K562 (cell line): Measurements from ENCODE around the gene SLC29A3. TPM values are rescaled to one million over a fixed set of nuclear protein-coding genes. Genes with fewer than 3 reads are reported as not detected.

Experiments
- AFF1 ChIP-seq, 2 experiments: fragments of 450-650 bp; IDR thresholded peaks; 2 replicates each; pipeline ENCODE4 v1.6.1; 2018; ENCODE audit warnings: mild to moderate bottlenecking in 2 of 2, low read depth in 1 of 2; ENCODE audit not compliant: partially characterized antibody in 2 of 2
- CBFA2T2 ChIP-seq: fragments of 450-650 bp; conservative IDR thresholded peaks from 2 replicates; pipeline ENCODE4 v1.6.1; 2017; ENCODE audit warnings: mild to moderate bottlenecking
- CREB5 ChIP-seq: fragments of 250-450 bp; sonication (Bioruptor Pico); IDR thresholded peaks from 2 replicates; pipeline ENCODE4 v1.5.0; 2020; ENCODE audit warnings: mild to moderate bottlenecking
- DACH1 ChIP-seq: fragments of 450-650 bp; IDR thresholded peaks from 2 replicates; pipeline ENCODE4 v1.6.1; 2018; ENCODE audit not compliant: partially characterized antibody
- EP400 ChIP-seq: fragments of 450-650 bp; IDR thresholded peaks from 2 replicates; pipeline ENCODE4 v1.6.1; 2017; ENCODE audit warnings: antibody characterized with exemption, mild to moderate bottlenecking, moderate library complexity
- GMEB1 ChIP-seq: fragments of 250-450 bp; sonication (Bioruptor Pico); IDR thresholded peaks from 2 replicates; pipeline ENCODE4 v1.4.0; 2020; ENCODE audit warnings: mild to moderate bottlenecking
- HDAC3 ChIP-seq: fragments of 450-650 bp; IDR thresholded peaks from 2 replicates; pipeline ENCODE4 v1.6.1; 2018; ENCODE audit warnings: borderline replicate concordance, mild to moderate bottlenecking, moderate library complexity; ENCODE audit not compliant: partially characterized antibody
- HNRNPUL1 ChIP-seq: fragments of 200-400 bp; formaldehyde crosslinking; IDR thresholded peaks from 2 replicates; pipeline ENCODE4 v1.6.1; 2017; ENCODE audit warnings: low read length
- LCOR ChIP-seq: sonication (generic); formaldehyde crosslinking; IDR thresholded peaks from 2 replicates; pipeline ENCODE4 v1.8.0; 2022; ENCODE audit warnings: mild to moderate bottlenecking, missing genetic modification reagents
- MBD2 ChIP-seq: sonication (generic); IDR thresholded peaks from 2 replicates; pipeline ENCODE4 v1.6.1; 2016; ENCODE audit warnings: low read depth, borderline replicate concordance
- NCOA1 ChIP-seq: fragments of 450-650 bp; IDR thresholded peaks from 2 replicates; pipeline ENCODE4 v1.6.1; 2016; ENCODE audit warnings: low read depth
- NCOA6 ChIP-seq: fragments of 450-650 bp; IDR thresholded peaks from 2 replicates; pipeline ENCODE4 v1.6.1; 2017; ENCODE audit warnings: mild to moderate bottlenecking
- NFE2 ChIP-seq: IDR thresholded peaks from 2 replicates; pipeline ENCODE4 v1.6.1; 2014; ENCODE audit warnings: antibody characterized with exemption, low read depth
- NFRKB ChIP-seq: fragments of 450-650 bp; IDR thresholded peaks from 2 replicates; pipeline ENCODE4 v1.6.1; 2016; ENCODE audit warnings: low read depth
- NFYB ChIP-seq: IDR thresholded peaks from 2 replicates; pipeline ENCODE4 v1.6.1; 2011; ENCODE audit warnings: mild to moderate bottlenecking, moderate library complexity; ENCODE audit not compliant: insufficient read length; ENCODE audit errors: extremely low read depth
- PML ChIP-seq: IDR thresholded peaks from 2 replicates; pipeline ENCODE4 v1.6.1; 2012; ENCODE audit warnings: low read length, inconsistent platforms
- SMARCE1 ChIP-seq: fragments of 450-650 bp; IDR thresholded peaks from 2 replicates; pipeline ENCODE4 v1.7.1; 2016; ENCODE audit warnings: mild to moderate bottlenecking
- SUPT5H ChIP-seq: fragments of 450-650 bp; IDR thresholded peaks from 2 replicates; pipeline ENCODE4 v1.6.1; 2016
- TARDBP ChIP-seq: fragments of 450-650 bp; IDR thresholded peaks from 2 replicates; pipeline ENCODE4 v1.6.1; 2016
- TCF7L2 ChIP-seq: fragments of 150-350 bp; IDR thresholded peaks from 2 replicates; pipeline ENCODE4 v1.6.1; 2016; ENCODE audit warnings: low read depth, mild to moderate bottlenecking, low read length, moderate library complexity
- THRAP3 ChIP-seq: fragments of 450-650 bp; IDR thresholded peaks from 2 replicates; pipeline ENCODE4 v1.6.1; 2016; ENCODE audit warnings: mild to moderate bottlenecking, inconsistent platforms, borderline replicate concordance
- ZNF644 ChIP-seq: fragments of 200-800 bp; sonication (Bioruptor generic); IDR thresholded peaks from 2 replicates; pipeline ENCODE4 v1.6.1; 2016; ENCODE audit warnings: low read depth, missing genetic modification characterization, missing compliant biosample characterization
- ZNF707 ChIP-seq: fragments of 250-450 bp; sonication (Bioruptor Pico); conservative IDR thresholded peaks from 2 replicates; pipeline ENCODE4 v1.8.0; 2022; ENCODE audit warnings: inconsistent platforms, mild to moderate bottlenecking, moderate library complexity
- ZSCAN29 ChIP-seq: fragments of 450-650 bp; IDR thresholded peaks from 2 replicates; pipeline ENCODE4 v1.6.1; 2017
- polyA plus RNA-seq, 8 experiments: library from polyadenylated mRNA; depleted of rRNA in 4 of 8; stranded (reverse) in 5 of 8; unstranded in 3 of 8; fragments of >200 nt; fragmentation: Nextera tagmentation in 2 of 8; fragmentation: Illumina TruSeq in 1 of 8; extraction: Ambion mirVana in 2 of 8; extraction: Trizol in 1 of 8; gene quantifications; 2 replicates each; pipeline versions ENCODE4 v1.2.1 to v1.2.3, GENCODE V29; 2011 to 2014; ENCODE audit warnings: inconsistent platforms in 1 of 8, missing spikeins in 1 of 8
- total RNA-seq, 7 experiments: library from RNA; depleted of rRNA in 6 of 7; stranded (reverse); fragments of >200 nt in 6 of 7; fragmentation: Illumina TruSeq in 2 of 7; extraction: Trizol in 2 of 7; gene quantifications; 2 replicates each; pipeline versions ENCODE4 v1.2.1 to v1.2.3, GENCODE V29; 2011 to 2021; ENCODE audit warnings: low replicate concordance in 1 of 7
- TF ChIP-seq, protein P1 (sequence below): fragments of 250-450 bp; sonication (Bioruptor Pico); IDR thresholded peaks from 2 replicates; pipeline ENCODE4 v1.5.0; 2021

The SLC29A3 gene
- total and polyA plus RNA-seq, 9 of the 15 experiments (the other 6 are each of a cell fraction or from before 2014, with no cell fraction given), result 2.1 to 10.7 (median 4.6) TPM

GRCh38 chr10:71343392-71343773, 24.3 kb downstream of the SLC29A3 start (continued):
- no peak for TF ChIP-seq AFF1 (IDR thresholded peaks at IDR 0.05; ENCODE audit: low read depth in 1 of 2, partially characterized antibody in 2 of 2)
- TF ChIP-seq, protein P1, sequence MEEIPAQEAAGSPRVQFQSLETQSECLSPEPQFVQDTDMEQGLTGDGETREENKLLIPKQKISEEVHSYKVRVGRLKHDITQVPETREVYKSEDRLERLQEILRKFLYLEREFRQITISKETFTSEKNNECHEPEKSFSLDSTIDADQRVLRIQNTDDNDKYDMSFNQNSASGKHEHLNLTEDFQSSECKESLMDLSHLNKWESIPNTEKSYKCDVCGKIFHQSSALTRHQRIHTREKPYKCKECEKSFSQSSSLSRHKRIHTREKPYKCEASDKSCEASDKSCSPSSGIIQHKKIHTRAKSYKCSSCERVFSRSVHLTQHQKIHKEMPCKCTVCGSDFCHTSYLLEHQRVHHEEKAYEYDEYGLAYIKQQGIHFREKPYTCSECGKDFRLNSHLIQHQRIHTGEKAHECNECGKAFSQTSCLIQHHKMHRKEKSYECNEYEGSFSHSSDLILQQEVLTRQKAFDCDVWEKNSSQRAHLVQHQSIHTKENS (CRISPR knock-in tag), result no peak
- TF ChIP-seq PML, result no peak
- TF ChIP-seq CREB5 (CRISPR knock-in tag), result no peak
- peak; percentile 55; the same call in 1 of the 2 replicates for TF ChIP-seq LCOR (CRISPR knock-in tag)
- no peak for TF ChIP-seq NFYB
- no peak for TF ChIP-seq SUPT5H
- no peak for TF ChIP-seq NFE2
- TF ChIP-seq DACH1, result no peak
- no peak for TF ChIP-seq TCF7L2
- TF ChIP-seq ZSCAN29, result no peak
- no peak for TF ChIP-seq EP400
- TF ChIP-seq GMEB1 (CRISPR knock-in tag), result no peak
- no peak for TF ChIP-seq HDAC3
- TF ChIP-seq THRAP3, result no peak
- TF ChIP-seq NFRKB, result no peak
- peak; percentile 77 for TF ChIP-seq CBFA2T2
- TF ChIP-seq MBD2, result no peak
- peak; percentile 61; the same call in 1 of the 2 replicates for TF ChIP-seq ZNF644
- TF ChIP-seq SMARCE1, result peak; percentile 50; the same call in 1 of the 2 replicates
- TF ChIP-seq TARDBP, result no peak
- TF ChIP-seq NCOA6, result no peak
- no peak for TF ChIP-seq HNRNPUL1
- TF ChIP-seq ZNF707 (CRISPR knock-in tag), result no peak
- TF ChIP-seq NCOA1, result no peak
